CD4-positive, alpha-beta T cell treated with Interleukin-15 for 1 hour (primary cell): Measurements from ENCODE around the gene DEPP1.

Experiments used
- DNase-seq: peaks from one replicate; pipeline ENCODE4 v3.0.0-alpha.2; 2020

Gene DEPP1

GRCh38 chr10:44965651-44966097 is 12.9 kb downstream of the DEPP1 start:
- DNase-seq: peak; percentile 13

DNA sequence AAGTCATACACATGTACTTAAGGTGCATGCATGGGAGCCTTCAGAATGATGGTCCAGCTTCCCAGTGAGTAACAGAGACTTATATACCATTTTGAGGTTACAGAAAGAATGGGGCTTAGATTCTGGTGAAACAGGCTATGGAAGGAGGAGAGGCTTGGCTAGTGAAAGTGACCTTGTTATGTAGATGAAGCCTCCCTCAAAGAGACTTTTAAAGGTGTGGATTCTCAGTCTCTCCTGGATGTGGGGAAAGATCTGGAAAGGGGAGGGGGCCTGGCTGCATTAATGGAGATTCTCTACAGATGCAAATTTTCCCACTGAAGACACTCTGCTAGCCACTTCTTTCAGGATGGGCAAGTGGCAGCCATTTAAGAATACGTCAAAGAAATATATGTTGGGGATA is 13.5 kb downstream of the DEPP1 start:
- DNase-seq: no peak

- DNase-seq: peak; percentile 16
These were observed 14.6 kb downstream of the DEPP1 start for GRCh38 chr10:44963772-44964633.

GRCh38 chr10:44962870-44963738 is 15.5 kb downstream of the DEPP1 start:
- DNase-seq: peak; percentile 16

GRCh38 chr10:44961931-44962750 is 16.5 kb downstream of the DEPP1 start:
- peak; percentile 7 for DNase-seq

DNA sequence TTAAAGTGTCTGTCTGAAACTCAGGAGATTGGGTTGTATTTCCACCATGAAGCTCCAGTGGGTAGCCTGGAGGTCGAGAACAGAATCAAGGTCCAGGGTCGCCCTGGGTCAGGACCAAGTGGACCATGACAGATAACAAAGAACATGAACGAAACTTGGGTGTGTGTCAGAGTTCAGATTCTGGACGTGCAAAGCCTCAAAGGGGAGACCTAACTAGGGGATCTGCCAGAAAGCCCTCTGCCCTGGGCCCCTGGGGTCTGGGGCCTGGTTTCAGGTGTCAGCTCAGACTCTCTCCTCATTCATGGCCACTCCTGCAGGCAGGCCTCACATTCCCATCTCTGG is 17.4 kb downstream of the DEPP1 start:
- DNase-seq: peak; percentile 12

- peak; percentile 4 for DNase-seq
These were observed 18.0 kb downstream of the DEPP1 start for GRCh38 chr10:44960482-44961229.

DNA sequence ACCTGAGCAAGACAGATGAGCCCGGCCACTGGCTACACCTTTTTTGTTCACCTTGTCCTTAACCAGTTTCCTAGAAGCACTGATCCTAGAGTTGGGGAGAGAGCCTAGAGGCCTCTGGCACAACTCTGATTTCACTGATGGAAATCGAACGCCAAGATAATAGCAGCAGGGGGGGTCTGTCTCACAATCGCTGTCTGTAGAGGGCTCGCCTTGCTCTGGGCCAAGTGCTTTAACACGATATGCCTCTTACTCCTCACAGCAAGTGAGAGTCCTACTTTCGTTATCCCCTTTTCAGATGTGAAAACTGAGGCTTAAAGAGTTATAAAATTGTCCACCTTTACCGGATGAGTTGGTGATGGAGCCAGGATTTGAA is 18.5 kb downstream of the DEPP1 start:
- no peak for DNase-seq

GRCh38 chr10:44959247-44960087 is 19.1 kb downstream of the DEPP1 start, which contains the start of gene RASSF4:
Gene RASSF4 (plus strand): TSS chr10:44959802. CDS start chr10:44970203, 10,401 bp downstream.
- peak; percentile 91 for DNase-seq

GRCh38 chr10:44958898-44959246 is 19.7 kb downstream of the DEPP1 start:
- DNase-seq: no peak

DNA sequence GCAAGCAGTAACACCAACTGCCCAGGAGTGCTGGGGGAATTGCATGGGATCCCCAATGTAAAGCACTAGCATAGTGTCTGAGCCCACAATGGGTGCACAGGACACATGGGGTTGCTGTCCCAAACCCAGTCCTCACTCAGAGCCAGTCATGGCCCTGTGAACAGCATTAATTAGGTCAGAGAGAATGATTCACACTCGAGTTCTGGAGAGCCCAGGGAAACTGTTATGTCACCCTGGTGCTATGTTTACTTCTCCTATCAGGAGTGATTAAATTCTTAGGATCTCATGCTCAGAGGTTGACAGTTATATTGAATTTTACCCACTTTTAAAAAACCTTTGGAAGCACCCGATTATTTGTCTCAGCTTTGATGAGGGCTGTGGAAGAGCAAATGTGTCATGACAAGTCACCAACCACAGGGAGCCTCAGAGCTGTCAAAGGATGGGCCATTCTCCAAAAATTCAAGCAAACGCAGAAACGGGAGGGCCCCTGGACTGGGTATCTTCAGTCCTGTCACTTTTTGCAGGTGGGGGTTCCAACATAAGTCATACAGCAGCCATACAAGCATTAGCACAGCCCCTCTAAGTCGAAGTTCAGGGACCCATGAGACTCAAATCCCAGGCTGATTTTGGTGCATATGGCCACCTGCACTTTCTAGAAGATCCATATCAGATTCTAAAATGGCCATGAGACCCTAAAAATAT is 20.3 kb downstream of the DEPP1 start:
- peak; percentile 26 for DNase-seq

GRCh38 chr10:44956717-44957706 is 21.6 kb downstream of the DEPP1 start:
- no peak for DNase-seq

GRCh38 chr10:44956226-44956625 is 22.4 kb downstream of the DEPP1 start:
- no peak for DNase-seq

- DNase-seq: peak; percentile 9
These were observed 23.1 kb downstream of the DEPP1 start for GRCh38 chr10:44955413-44956070.

DNA sequence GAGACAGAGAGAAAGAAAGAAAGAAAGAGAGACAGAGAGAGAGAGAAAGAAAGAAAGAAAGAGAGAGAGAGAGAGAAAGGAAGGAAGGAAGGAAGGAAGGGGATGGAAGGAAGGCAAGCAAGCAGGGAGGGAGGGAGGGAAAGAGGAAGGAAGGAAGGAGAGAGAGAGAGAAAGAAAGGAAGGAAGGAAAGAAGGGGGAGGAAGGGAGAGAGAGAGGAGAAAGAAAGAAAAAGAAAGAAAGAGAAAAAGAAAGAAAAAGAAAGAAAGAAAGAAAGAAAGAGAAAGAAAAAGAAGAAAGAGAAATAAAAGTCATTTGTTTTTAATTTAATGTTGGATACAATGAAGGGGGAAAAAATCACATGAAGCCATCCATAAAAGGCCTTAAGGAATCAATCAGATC is 23.6 kb downstream of the DEPP1 start:
- no peak for DNase-seq

GRCh38 chr10:44954042-44954441 is 24.6 kb downstream of the DEPP1 start:
- no peak for DNase-seq

DNA sequence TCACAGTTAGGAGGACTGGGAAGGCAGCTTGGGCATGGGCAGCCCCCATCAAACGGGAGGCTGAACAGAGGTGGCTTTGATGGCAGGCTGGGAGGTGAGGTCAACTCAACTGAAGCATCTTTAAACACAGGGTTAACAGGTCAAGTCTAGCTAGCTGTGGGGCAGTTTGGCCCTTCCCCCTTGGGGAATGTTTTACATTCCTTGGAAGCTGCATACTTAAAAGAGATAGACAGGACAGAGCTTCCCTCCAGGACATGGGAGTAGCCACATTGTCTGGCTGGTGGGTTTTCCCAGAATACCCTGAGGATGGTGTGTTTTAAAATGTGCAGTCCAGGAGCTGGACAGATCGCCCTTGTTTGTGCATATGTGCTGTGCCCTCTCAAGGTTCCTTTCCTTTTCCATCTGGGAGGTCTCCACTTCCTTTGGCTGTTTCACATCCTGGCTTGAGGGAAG is 25.8 kb downstream of the DEPP1 start:
- DNase-seq: no peak

DNA sequence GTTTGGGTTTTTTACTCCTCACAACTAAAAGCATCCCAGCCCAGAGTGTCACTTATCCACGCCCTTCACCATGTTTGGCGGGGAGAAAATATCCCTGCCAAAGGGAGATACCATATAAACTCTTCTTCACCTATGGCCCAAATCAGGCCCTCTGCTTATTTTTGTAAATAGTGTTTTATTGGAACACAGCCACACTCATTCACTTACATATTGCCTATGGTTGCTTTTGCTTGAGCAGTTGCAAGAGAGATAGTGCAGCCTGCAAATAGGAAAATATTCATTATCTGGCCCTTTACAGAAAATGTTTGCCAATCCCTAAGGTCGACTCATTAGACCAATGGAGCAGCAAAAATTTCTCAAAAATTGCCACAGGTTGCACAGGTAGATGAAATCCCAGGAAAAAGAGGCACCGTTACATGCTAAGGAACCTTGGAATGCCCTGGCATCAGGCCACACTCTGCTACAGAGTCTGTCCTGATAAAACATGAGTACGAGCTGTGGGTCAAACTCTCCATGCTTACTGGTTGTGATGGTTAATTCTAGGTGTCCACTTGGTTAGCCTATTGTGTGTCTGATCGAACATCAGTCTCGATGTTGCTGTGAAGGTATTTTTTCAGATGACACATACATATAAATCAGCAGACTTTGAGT is 26.9 kb downstream of the DEPP1 start:
- no peak for DNase-seq
